HG03025 (cell line): Measurements from ENCODE around the gene SCLY.

Source experiments
- ATAC-seq: cut with Tn5 transposase; IDR thresholded peaks from one replicate; pipeline ENCODE4 v1.9.1; 2021; ENCODE audit warnings: mild to moderate bottlenecking, moderate library complexity; ENCODE audit not compliant: unreplicated experiment, low FRiP score

SCLY gene

GRCh38 chr2:238123991-238124470 lies 63.2 kb downstream of the SCLY start:
- ATAC-seq: no peak

- ATAC-seq: no peak
Measured at GRCh38 chr2:238124488-238125126, 63.8 kb downstream of the SCLY start.

GRCh38 chr2:238125127-238125885 lies 64.5 kb downstream of the SCLY start:
- no peak for ATAC-seq

- no peak for ATAC-seq
Measured at GRCh38 chr2:238126338-238126737, 65.5 kb downstream of the SCLY start.

GRCh38 chr2:238126775-238127164 lies 66.0 kb downstream of the SCLY start:
- ATAC-seq: no peak

GRCh38 chr2:238127165-238128060 lies 66.6 kb downstream of the SCLY start:
- no peak for ATAC-seq

GRCh38 chr2:238128061-238128440 lies 67.2 kb downstream of the SCLY start:
- ATAC-seq: no peak

GRCh38 chr2:238128534-238129001 lies 67.8 kb downstream of the SCLY start:
- ATAC-seq: no peak

- ATAC-seq: no peak
Measured at GRCh38 chr2:238129166-238130010, 68.6 kb downstream of the SCLY start.

- ATAC-seq: no peak
Measured at GRCh38 chr2:238130111-238130695, 69.4 kb downstream of the SCLY start.

GRCh38 chr2:238130696-238131628 lies 70.2 kb downstream of the SCLY start:
- no peak for ATAC-seq

- no peak for ATAC-seq
Measured at GRCh38 chr2:238131761-238132462, 71.1 kb downstream of the SCLY start.

GRCh38 chr2:238132463-238133450 lies 72.0 kb downstream of the SCLY start:
- ATAC-seq: no peak

- ATAC-seq: no peak
Measured at GRCh38 chr2:238133499-238134392, 72.9 kb downstream of the SCLY start.

GRCh38 chr2:238134393-238134785 lies 73.6 kb downstream of the SCLY start:
- no peak for ATAC-seq

GRCh38 chr2:238135601-238136150 lies 74.9 kb downstream of the SCLY start:
- no peak for ATAC-seq
